GM12878 (cell line): ENCODE results near the gene KIF6. TPM values are rescaled to one million over a fixed set of nuclear protein-coding genes. Genes with fewer than 3 reads are reported as not detected.

Experiments used
- ATAC-seq: fragments of 200-7000 bp; cut with Tn5 transposase; 3 replicates; pipeline ENCODE4 v1.9.1; 2020; ENCODE audit warnings: mild to moderate bottlenecking, moderate library complexity
- BruUV-seq: library from RNA; stranded (reverse); fragments of 400-500 nt; replicated peaks from 2 replicates; lab custom pipeline; 2021; lab: Mats Ljungman, UMichigan
- CTCF ChIA-PET: fragments of 300-600 bp; sonication (Branson Sonifier 250); formaldehyde crosslinking; extraction: SDS; loops from one replicate; lab custom pipeline; 2021; ENCODE audit warnings: inconsistent platforms; lab: Yijun Ruan, JAX
- POLR2A ChIA-PET: fragments of 350-600 bp; formaldehyde crosslinking; extraction: SDS; loops from one replicate; lab custom pipeline; 2021; ENCODE audit warnings: inconsistent platforms; lab: Charles Lee
- RAD21 ChIA-PET: fragments of 300-600 bp; sonication (Branson Sonifier 250); formaldehyde crosslinking; loops from one replicate; lab custom pipeline; 2023; ENCODE audit warnings: antibody characterized with exemption; ENCODE audit not compliant: unreplicated experiment; lab: Charles Lee
- SMC1A ChIA-PET: fragments of 300-600 bp; sonication (Branson Sonifier 250); formaldehyde crosslinking; loops from one replicate; lab custom pipeline; 2023; ENCODE audit not compliant: unreplicated experiment, uncharacterized antibody; lab: Charles Lee
- DNase-seq: peaks from one replicate; pipeline ENCODE4 v3.0.0-alpha.2; 2011; ENCODE audit warnings: low read depth, low spot score
- FAIRE-seq: peaks from 3 replicates; lab custom pipeline; 2011; peaks lifted over from hg19 to GRCh38; lab: Jason Lieb, UNC
- H2AFZ ChIP-seq: 2 replicates; pipeline ENCODE4 v1.6.0; 2011; ENCODE audit warnings: low read depth, low read length, control low read depth; ENCODE audit not compliant: control insufficient read depth
- H3K27ac ChIP-seq: 2 replicates; pipeline ENCODE4 v1.5.1; 2011; ENCODE audit warnings: control low read depth; ENCODE audit not compliant: control insufficient read depth, insufficient read depth
- H3K27me3 ChIP-seq, 2 experiments: replicated peaks in 1 of 2; 2 replicates each; pipeline versions ENCODE4 v1.6.0 to v1.6.1; 2011; ENCODE audit warnings: low read length in 1 of 2; ENCODE audit not compliant: control insufficient read depth in 2 of 2, insufficient read depth in 2 of 2
- H3K36me3 ChIP-seq, 2 experiments: 2 replicates each; pipeline ENCODE4 v1.5.1; 2011; ENCODE audit warnings: low read length in 1 of 2; ENCODE audit not compliant: control insufficient read depth in 2 of 2, insufficient read depth in 2 of 2
- H3K4me1 ChIP-seq: 2 replicates; pipeline ENCODE4 v1.6.1; 2011; ENCODE audit warnings: mild to moderate bottlenecking, low read length, moderate library complexity, mixed read lengths; ENCODE audit not compliant: control insufficient read depth, insufficient read depth
- H3K4me2 ChIP-seq: 2 replicates; pipeline ENCODE4 v1.6.0; 2011; ENCODE audit warnings: control low read depth; ENCODE audit not compliant: control insufficient read depth, insufficient read depth
- H3K4me3 ChIP-seq: fragments of 200-600 bp; sonication (generic); 2 replicates; pipeline ENCODE4 v1.5.1; 2016
- H3K79me2 ChIP-seq: 2 replicates; pipeline ENCODE4 v1.6.0; 2011; ENCODE audit warnings: low read length; ENCODE audit not compliant: control insufficient read depth, insufficient read depth
- H3K9ac ChIP-seq: 2 replicates; pipeline ENCODE4 v1.8.0; 2011; ENCODE audit warnings: low read length, control low read depth, mixed read lengths; ENCODE audit not compliant: control insufficient read depth, insufficient read depth
- H3K9me3 ChIP-seq: replicated peaks from 3 replicates; pipeline ENCODE4 v1.5.1; 2011; ENCODE audit warnings: mild to moderate bottlenecking, low read length; ENCODE audit not compliant: control insufficient read depth, insufficient read depth
- H4K20me1 ChIP-seq: 2 replicates; pipeline ENCODE4 v1.6.0; 2011; ENCODE audit not compliant: control insufficient read depth, insufficient read depth
- ATF7 ChIP-seq: fragments of 450-650 bp; IDR thresholded peaks from 2 replicates; pipeline ENCODE4 v1.6.1; 2016; ENCODE audit warnings: low read depth, mild to moderate bottlenecking
- FOXM1 ChIP-seq: IDR thresholded peaks from 2 replicates; pipeline ENCODE4 v1.6.1; 2012; ENCODE audit warnings: low read depth, mild to moderate bottlenecking, inconsistent platforms, low read length, moderate library complexity
- IRF4 ChIP-seq: IDR thresholded peaks from 2 replicates; pipeline ENCODE4 v1.6.1; 2011; ENCODE audit warnings: low read depth, low read length
- MTA2 ChIP-seq: fragments of 450-650 bp; IDR thresholded peaks from 2 replicates; pipeline ENCODE4 v1.6.1; 2016; ENCODE audit warnings: low read depth, mild to moderate bottlenecking, moderate library complexity
- SIN3A ChIP-seq: IDR thresholded peaks from 2 replicates; pipeline ENCODE4 v1.6.1; 2012; ENCODE audit warnings: low read depth, low read length, improper control_type of control experiment
- SPI1 ChIP-seq: IDR thresholded peaks from 2 replicates; pipeline ENCODE4 v1.6.1; 2011; ENCODE audit warnings: low read depth, mild to moderate bottlenecking, low read length, moderate library complexity, borderline replicate concordance; ENCODE audit not compliant: insufficient read depth
- ZBTB11 ChIP-seq: fragments of 450-650 bp; formaldehyde crosslinking; IDR thresholded peaks from 2 replicates; pipeline ENCODE4 v1.5.0; 2022; ENCODE audit warnings: mild to moderate bottlenecking, missing genetic modification characterization
- WGBS: methylation state at CpG from one replicate; pipeline ENCODE4 v1.1.6; 2016; ENCODE audit warnings: low lambda C conversion rate; ENCODE audit not compliant: insufficient replicate concordance, insufficient coverage; ENCODE audit errors: missing lambda C conversion rate; 5-methylcytosine and 5-hydroxymethylcytosine counted together
- in situ Hi-C: fragments of 300-500 bp; cut with MboI; formaldehyde crosslinking; loops from 9 replicates; pipeline ENCODE4 v1.14.3; 2018; ENCODE audit warnings: mixed read lengths
- intact Hi-C: fragments of 100-400 bp; cut with micrococcal nuclease; formaldehyde crosslinking; loops from one replicate; pipeline ENCODE4 v1.14.2; 2022; ENCODE audit not compliant: unreplicated experiment
- polyA plus RNA-seq, 11 experiments: library from polyadenylated mRNA; depleted of rRNA in 4 of 11; unstranded in 6 of 11; stranded (reverse) in 5 of 11; fragments of >200 nt; fragmentation: Nextera tagmentation in 4 of 11; fragmentation: Illumina TruSeq in 1 of 11; extraction: Ambion mirVana in 4 of 11; extraction: Trizol in 1 of 11; gene quantifications; 1 replicate in 1 of 11; 2 replicates in 10 of 11; pipeline versions ENCODE4 v1.2.1 to v1.2.3, GENCODE V29; 2011 to 2016; ENCODE audit warnings: inconsistent platforms in 2 of 11, missing spikeins in 2 of 11, low read depth in 1 of 11
- total RNA-seq, 4 experiments: library from RNA; depleted of rRNA in 3 of 4; stranded (reverse); fragments of >200 nt in 3 of 4; fragmentation: Illumina TruSeq in 1 of 4; extraction: Trizol in 1 of 4; gene quantifications; 2 replicates each; pipeline versions ENCODE4 v1.2.1 to v1.2.3, GENCODE V29; 2013 to 2021

KIF6 gene
- total and polyA plus RNA-seq, 10 of the 15 experiments (the other 5 are each of a cell fraction or from before 2014, with no cell fraction given): 0.09 to 1.0 (median 0.28) TPM

DNA sequence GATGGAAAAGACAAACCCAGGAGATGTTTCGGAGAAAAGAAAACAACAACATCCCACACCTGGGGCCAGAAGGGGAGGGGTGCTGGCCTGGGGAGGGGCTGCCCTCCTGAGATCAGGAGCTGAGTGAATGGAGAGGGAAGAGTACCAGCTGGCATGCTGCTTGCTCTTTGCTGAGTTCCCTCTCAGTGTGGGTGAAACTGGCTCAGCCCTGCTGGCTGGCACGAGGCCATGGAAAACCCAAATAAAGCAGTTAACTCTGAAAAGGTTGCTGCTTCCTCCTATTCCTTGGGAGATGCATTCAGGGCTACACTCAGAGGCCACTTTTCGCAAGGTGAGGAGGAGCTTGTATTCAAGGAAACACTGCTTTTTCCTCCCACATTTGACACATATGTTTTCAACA lies 394.7 kb downstream of the KIF6 start (continued):
- TF ChIP-seq ZBTB11 (CRISPR knock-in tag) (no peak), SIN3A (no peak), FOXM1 (no peak)

- SMC1A ChIA-PET: no interaction called here
Observed at GRCh38 chr6:39330057-39330456, 395.2 kb downstream of the KIF6 start.

More at GRCh38 chr6:39330057-39330456, 395.2 kb downstream of the KIF6 start:
- H3K9me3 ChIP-seq: no peaks in the 10 kb centered on the region
- BruUV-seq: no TSS peak
- intact Hi-C loops: no loop called here
- no peaks in the 10 kb centered on the region for H4K20me1 ChIP-seq
- POLR2A ChIA-PET: no interaction called here
- H3K27me3 ChIP-seq: no peaks in the 10 kb centered on the region
- peak; percentile 97 for ATAC-seq
- H3K36me3 ChIP-seq: no peaks in the 10 kb centered on the region
- CTCF ChIA-PET: no interaction called here
- H3K4me1 ChIP-seq: peaks cover 7% of the 10 kb centered on the region
- RAD21 ChIA-PET: no interaction called here
- no peak for TF ChIP-seq MTA2
- TF ChIP-seq IRF4: peak; percentile 62; the same call in 1 of the 2 replicates
- peak; percentile 95 for TF ChIP-seq SPI1
- no peak for TF ChIP-seq ATF7
- DNase-seq: peak; percentile 27
- no peak for FAIRE-seq
- no peak overlapping the region for H3K4me2 ChIP-seq
- no peak overlapping the region for H3K4me3 ChIP-seq
- H3K9ac ChIP-seq: no peak overlapping the region
- no peaks in the 10 kb centered on the region for H3K79me2 ChIP-seq
- 55% methylated on average over 3 of the region's 3 CpGs for WGBS
- in situ Hi-C loops: no loop called here
- no peak overlapping the region for H3K27ac ChIP-seq
- H2AFZ ChIP-seq: no peak overlapping the region
